ENCODE data around the gene GLRA3. TPM values are rescaled to one million over a fixed set of nuclear protein-coding genes. Genes with fewer than 3 reads are reported as not detected.

Gene GLRA3
- total RNA-seq, 1 donor from 2014 or later = not detected

DNA sequence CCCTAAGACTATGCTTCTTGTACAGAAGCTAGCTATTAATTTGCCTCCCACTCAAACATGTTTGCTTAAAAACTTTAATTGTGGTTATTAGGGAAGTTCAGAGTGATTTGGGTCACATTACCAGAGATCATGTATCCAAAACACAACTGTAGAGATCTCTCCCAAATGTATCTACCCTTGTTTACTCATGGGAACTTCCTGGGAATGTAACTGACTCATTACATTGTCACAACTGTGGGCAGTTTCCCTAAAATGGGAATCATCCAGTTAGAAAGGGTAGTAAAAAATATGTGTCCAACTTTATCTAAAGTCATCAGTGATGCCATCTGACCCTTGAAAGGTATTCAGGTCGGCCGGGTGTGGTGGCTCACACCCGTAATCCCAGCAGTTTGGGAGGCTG is 40.3 kb upstream of the GLRA3 start:
- intact Hi-C loops (cut with micrococcal nuclease) = no loop called here
- no peaks in the 10 kb centered on the region for H3K36me3 ChIP-seq
- no peak overlapping the region for H3K27ac ChIP-seq (replicated peaks)
- H3K27me3 ChIP-seq (ENCODE audit: low read depth) = no peaks in the 10 kb centered on the region
- no peaks in the 10 kb centered on the region for H3K4me1 ChIP-seq
- H3K4me3 ChIP-seq = no peak overlapping the region
- H3K9me3 ChIP-seq (replicated peaks) = no peaks in the 10 kb centered on the region
- TF ChIP-seq, protein P1, sequence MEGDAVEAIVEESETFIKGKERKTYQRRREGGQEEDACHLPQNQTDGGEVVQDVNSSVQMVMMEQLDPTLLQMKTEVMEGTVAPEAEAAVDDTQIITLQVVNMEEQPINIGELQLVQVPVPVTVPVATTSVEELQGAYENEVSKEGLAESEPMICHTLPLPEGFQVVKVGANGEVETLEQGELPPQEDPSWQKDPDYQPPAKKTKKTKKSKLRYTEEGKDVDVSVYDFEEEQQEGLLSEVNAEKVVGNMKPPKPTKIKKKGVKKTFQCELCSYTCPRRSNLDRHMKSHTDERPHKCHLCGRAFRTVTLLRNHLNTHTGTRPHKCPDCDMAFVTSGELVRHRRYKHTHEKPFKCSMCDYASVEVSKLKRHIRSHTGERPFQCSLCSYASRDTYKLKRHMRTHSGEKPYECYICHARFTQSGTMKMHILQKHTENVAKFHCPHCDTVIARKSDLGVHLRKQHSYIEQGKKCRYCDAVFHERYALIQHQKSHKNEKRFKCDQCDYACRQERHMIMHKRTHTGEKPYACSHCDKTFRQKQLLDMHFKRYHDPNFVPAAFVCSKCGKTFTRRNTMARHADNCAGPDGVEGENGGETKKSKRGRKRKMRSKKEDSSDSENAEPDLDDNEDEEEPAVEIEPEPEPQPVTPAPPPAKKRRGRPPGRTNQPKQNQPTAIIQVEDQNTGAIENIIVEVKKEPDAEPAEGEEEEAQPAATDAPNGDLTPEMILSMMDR (IDR thresholded peaks at IDR 0.05; ENCODE audit: borderline replicate concordance) = no peak
- no peak for DNase-seq

DNA sequence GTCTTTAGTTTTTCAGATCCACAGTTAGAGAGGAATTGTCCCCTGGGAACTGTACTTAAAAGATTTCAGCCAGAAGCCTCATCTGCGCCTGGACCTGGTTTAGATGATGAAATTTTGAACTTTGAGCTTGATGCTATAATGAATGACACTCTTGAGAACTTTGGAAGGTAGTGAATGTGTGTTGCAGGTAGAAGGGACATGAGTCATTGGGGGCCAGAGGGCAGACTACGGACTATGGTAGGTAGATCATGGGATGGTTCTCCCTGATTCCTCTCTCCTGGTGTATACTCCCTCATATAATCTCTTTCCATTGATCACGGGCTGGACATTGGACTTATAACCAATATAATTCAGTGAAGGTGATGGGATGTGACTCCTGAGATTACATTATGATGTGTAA is 38.9 kb upstream of the GLRA3 start:
- H3K9me3 ChIP-seq (replicated peaks) = no peaks in the 10 kb centered on the region
- no peaks in the 10 kb centered on the region for H3K27me3 ChIP-seq (ENCODE audit: low read depth)
- TF ChIP-seq, protein P1 (IDR thresholded peaks at IDR 0.05; ENCODE audit: borderline replicate concordance) = no peak
- H3K4me3 ChIP-seq = no peak overlapping the region
- no peaks in the 10 kb centered on the region for H3K4me1 ChIP-seq
- no peak overlapping the region for H3K27ac ChIP-seq (replicated peaks)
- intact Hi-C loops (cut with micrococcal nuclease) = no loop called here
- no peaks in the 10 kb centered on the region for H3K36me3 ChIP-seq
- DNase-seq = no peak

DNA sequence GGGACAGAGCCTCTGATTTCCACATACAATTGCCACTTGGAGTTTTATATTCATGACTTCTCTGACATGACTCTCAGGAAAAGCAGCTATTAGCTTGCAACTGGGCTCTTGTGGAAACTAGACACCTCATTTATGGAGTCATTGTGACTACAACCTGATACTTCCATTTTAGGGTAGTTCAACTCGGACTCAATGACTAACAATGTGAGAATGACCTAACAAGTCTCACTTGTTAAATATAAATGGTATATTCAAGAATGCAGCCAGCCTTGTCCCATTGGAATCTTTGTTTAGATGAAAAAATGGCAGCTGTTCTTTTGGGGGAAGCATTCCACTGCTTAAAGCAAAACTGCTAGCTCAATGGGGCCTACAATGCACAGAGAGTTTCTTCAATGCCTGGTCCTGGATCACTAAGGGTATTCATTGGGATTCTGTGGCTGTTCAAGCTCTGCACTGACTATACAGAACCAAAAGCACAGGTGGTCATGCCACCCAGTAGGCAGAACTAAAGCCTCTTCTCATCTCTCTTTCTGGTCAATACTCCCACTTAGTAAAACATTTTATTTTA is 36.5 kb upstream of the GLRA3 start:
- Histone ChIP-seq H3K36me3 (no peaks in the 10 kb centered on the region), H3K4me1 (no peaks in the 10 kb centered on the region), H3K4me3 (no peak overlapping the region), H3K27ac (replicated peaks) (no peak overlapping the region), H3K9me3 (replicated peaks) (no peaks in the 10 kb centered on the region), H3K27me3 (ENCODE audit: low read depth) (no peaks in the 10 kb centered on the region)
- no peak for DNase-seq
- TF ChIP-seq, protein P1 (IDR thresholded peaks at IDR 0.05; ENCODE audit: borderline replicate concordance) = no peak
- intact Hi-C loops (cut with micrococcal nuclease) = no loop called here

DNA sequence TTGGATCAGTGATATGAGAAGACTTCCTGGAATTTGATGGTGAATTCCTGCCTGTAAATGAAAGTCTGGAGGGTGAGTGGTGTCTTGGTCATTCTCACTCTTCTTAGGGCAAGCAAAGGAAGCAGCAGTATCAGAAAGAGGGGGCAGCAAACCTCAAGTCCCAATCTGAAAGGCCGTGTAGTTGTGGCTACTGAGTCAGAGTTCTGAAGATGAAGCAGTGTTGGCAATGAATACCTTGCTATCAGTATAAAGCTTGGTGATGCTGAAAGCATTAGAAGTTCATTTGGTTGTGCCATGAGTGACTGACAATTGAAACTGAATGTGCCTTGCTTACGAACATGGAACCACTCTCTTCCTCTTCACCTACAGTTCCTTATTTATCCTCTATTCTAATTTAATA is 35.0 kb upstream of the GLRA3 start:
- TF ChIP-seq, protein P1 (IDR thresholded peaks at IDR 0.05; ENCODE audit: borderline replicate concordance) = no peak
- Histone ChIP-seq H3K27ac (replicated peaks) (no peak overlapping the region), H3K4me3 (no peak overlapping the region), H3K36me3 (no peaks in the 10 kb centered on the region), H3K9me3 (replicated peaks) (peaks cover 3% of the 10 kb centered on the region), H3K27me3 (ENCODE audit: low read depth) (no peaks in the 10 kb centered on the region), H3K4me1 (no peaks in the 10 kb centered on the region)
- intact Hi-C loops (cut with micrococcal nuclease) = no loop called here
- DNase-seq = no peak

DNA sequence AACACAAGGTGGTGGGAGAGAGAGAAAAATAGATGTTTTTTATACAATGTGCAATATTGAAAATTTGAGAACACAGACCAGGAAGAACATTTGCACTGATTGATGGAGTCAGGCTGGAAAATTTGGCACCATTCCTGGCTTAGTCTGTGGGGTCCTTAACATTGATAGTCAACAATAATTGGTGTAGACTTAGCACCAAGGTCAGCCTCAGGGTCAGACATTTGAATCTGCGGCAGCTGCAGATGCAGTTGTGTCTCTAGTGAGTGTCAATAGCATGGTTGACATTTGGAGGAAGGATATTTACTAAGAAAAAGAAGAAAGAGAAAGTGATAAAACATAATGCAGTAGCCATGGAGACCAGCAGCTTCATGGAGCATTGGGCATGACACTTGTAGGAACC is 31.5 kb upstream of the GLRA3 start:
- no peak overlapping the region for H3K27ac ChIP-seq (replicated peaks)
- H3K36me3 ChIP-seq = no peaks in the 10 kb centered on the region
- H3K9me3 ChIP-seq (replicated peaks) = peaks cover 8% of the 10 kb centered on the region
- TF ChIP-seq, protein P1 (IDR thresholded peaks at IDR 0.05; ENCODE audit: borderline replicate concordance) = no peak
- intact Hi-C loops (cut with micrococcal nuclease) = no loop called here
- DNase-seq = no peak
- no peak overlapping the region for H3K4me3 ChIP-seq
- no peaks in the 10 kb centered on the region for H3K4me1 ChIP-seq
- H3K27me3 ChIP-seq (ENCODE audit: low read depth) = no peaks in the 10 kb centered on the region
